HG03558 (cell line): Measurements from ENCODE around the gene WNT6.
"Not testable (repeated sequence)": the region's sequence is repeated elsewhere in the genome, so short reads cannot be mapped to it uniquely, and the experiment has no call there.

ENCODE experiments used
- ATAC-seq: cut with Tn5 transposase; IDR thresholded peaks from one replicate; pipeline ENCODE4 v1.9.1; 2021; ENCODE audit warnings: moderate number of reproducible peaks; ENCODE audit not compliant: unreplicated experiment; ENCODE audit errors: extremely low read depth

The WNT6 gene

DNA sequence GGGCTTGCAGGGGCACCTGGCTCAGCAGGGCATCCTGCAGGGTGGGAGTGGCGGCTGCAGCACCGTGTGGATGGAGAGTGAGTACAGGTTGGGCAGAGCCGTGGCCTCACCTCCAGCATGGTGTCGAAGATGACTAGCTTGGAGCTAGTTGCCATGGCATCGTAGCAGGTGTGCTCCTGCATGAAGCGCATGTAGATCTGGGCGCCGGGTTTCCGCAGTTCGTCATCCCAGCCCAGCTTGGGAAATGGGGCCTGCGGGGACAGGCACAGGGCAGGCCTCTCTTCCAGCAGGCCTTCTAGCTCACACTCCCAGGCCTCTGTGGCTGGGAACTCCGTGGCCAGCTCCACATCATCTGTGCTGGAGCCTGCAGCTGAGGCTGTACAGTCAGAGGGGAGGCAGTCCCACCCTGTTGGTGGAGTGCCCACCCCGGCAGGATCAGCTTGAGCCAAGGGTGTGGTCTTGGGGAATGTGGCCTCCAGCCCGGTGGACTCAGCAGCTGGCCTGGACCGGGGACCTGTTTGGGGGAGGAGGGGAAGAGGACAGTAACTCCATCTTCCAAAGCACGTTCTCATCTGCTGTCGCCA lies 29.6 kb upstream of the WNT6 start:
- no peak for ATAC-seq

- no peak for ATAC-seq
These were observed 28.9 kb upstream of the WNT6 start for GRCh38 chr2:218830526-218831306.

DNA sequence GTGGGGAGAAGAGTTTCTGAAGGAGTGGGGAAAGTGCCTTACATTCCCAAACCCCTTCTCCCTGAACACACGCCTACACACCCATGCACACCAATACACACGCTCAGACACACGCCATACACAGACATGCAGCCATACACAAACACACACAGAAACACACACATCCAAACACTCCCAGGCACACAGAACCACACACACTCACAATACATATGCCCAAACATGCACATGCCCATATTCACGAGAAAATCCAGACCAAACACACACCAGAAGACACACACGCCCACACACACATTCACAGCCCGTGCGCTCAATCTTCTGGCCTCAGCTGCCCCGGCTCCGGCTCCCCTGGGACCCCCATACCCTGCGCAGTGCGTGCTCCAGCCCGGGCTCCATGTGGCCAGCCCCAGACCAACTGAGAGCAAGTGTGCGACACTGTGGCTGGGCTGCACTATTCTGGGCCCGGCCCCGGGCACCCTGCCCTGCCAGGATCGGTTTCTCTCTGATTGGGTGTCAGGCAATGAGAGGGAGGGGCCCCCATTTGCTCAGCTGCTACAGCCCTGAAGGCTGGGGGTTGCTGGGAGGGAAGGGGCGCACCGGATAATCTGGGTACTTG lies 28.1 kb upstream of the WNT6 start, which contains the start of gene PRKAG3:
Gene PRKAG3 (minus strand): TSS at position 426 of the 613 bp plus-strand sequence.
- no peak for ATAC-seq

GRCh38 chr2:218832081-218832480 lies 27.5 kb upstream of the WNT6 start:
- no peak for ATAC-seq

DNA sequence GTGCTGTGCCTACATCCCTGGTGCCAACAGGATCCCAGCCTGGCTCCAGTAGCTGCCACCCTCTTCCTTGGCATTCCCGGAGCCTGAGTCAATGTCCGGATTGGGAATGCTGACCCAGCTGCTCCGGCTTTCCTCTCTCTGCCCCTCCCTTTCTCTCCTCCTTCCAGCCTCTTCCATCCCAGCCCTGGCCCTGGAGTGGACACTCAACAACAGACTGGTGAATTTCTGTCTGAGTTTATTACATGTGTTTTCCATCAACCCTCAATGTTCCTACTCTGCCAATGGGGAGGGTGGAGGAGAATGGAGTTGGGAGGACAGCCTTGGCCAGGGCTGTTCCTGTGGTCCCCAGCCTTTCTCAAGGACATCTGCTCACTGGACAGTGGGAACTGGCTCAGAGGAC lies 27.1 kb upstream of the WNT6 start:
- no peak for ATAC-seq

- no peak for ATAC-seq
These were observed 26.5 kb upstream of the WNT6 start for GRCh38 chr2:218833023-218833609.

DNA sequence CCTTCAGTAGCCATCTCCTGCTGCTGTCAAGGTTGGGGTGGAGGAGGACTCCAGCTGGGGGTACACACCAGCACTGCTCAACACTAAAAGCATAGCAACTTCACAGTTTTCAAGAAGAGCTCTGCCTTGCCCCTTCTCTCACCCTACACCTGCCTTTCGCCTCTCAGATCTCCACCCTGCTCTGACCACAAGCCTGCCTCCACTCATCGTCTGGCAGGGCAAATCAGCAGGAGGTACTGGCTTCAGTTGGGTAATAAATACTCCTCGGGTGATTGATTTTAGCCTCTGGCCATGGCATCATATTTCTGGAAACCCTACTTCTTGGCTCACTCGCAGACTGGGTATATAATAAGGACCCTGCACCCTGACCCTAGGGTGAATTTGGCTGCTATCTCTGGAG lies 24.9 kb upstream of the WNT6 start:
- ATAC-seq: no peak

DNA sequence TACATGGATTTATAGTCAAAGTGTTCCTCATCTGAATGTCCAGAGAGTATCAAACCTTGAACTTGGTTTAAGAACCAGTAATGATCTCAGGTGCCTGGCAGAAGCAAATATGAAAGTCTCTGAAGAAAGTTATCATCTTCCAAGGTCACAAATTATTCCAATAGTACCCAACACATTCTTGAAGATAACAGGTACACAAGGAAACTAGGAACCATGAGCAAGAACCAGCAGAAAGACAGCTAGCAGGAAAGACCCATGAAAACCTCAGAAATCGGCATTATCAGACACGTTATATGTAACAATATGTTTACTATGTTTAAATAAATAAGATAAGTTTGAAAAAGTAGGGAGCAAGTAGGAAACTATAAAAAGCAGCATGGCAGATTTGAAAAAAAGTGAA lies 22.1 kb upstream of the WNT6 start:
- ATAC-seq: no peak

GRCh38 chr2:218839430-218839829 lies 20.2 kb upstream of the WNT6 start:
- no peak for ATAC-seq

GRCh38 chr2:218839888-218840287 lies 19.7 kb upstream of the WNT6 start:
- no peak for ATAC-seq

- ATAC-seq: not testable (repeated sequence)
These were observed 15.3 kb upstream of the WNT6 start for GRCh38 chr2:218844334-218844733.

DNA sequence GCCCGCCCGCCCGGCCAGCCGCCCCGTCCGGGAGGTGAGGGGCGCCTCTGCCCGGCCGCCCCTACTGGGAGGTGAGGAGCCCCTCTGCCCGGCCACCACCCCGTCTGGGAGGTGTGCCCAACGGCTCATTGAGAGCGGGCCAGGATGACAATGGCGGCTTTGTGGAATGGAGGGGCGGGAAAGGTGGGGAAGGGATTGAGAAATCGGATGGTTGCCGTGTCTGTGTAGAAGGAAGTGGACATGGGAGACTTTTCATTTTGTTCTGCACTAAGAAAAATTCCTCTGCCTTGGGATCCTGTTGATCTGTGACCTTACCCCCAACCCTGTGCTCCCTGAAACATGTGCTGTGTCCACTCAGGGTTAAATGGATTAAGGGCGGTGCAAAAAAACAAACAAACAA lies 12.6 kb upstream of the WNT6 start:
- ATAC-seq: not testable (repeated sequence)

DNA sequence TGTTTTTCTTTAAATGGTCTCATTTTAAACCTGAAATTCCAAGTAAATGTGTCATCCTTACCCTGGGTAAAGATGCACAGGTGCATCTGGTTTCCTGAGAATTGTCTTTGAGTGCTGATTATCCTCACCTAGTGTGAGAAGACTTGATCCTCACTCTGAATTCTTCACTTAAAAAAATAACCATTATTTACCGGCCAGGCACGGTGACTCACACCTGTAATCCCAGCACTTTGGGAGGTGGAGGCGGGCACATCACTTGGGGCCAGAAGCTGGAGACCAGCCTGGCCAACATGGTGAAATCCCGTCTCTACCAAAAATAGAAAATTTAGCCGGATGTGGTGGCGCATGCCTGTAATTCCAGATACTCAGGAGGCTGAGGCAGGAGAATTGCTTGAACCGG lies 9.9 kb upstream of the WNT6 start:
- no peak for ATAC-seq

DNA sequence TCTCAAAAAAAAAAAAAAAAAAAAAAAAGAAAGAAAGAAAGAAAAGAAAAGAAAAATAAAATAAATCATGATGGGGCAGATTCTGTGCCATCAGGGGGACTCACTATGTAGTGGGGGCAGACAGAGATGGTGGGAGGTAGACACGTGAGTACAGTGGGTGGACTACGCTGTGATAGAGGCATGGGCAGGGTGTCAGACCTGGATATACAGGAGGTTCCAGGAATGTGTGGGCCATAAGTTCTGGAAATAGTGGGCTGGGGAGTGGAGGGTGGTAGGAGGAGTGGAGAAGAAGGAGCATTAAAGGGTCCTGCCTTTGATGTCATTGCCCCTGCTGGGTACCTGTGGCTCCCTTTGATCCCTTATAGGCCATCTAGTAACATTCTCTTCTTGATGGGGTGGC lies 8.8 kb upstream of the WNT6 start:
- ATAC-seq: no peak

DNA sequence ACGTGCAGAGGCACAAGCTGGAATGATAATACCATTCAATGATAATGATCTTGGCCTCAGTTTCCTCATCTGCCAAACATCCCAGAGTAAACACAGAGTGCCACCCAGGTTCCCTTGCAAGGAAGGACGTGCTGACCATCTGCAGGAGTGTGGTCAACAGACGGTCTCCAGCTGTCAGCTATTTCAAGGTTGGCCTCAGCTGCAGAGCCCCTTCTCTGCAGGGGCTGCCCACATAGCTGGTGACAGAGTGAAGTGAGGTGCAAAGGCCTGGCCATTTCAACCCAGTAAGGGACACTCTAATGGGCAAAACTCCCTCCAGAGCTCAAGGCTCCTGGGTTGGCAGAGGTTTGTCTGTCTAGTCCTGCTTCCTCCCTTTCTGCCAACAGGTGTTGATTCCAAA lies 8.3 kb upstream of the WNT6 start:
- no peak for ATAC-seq

DNA sequence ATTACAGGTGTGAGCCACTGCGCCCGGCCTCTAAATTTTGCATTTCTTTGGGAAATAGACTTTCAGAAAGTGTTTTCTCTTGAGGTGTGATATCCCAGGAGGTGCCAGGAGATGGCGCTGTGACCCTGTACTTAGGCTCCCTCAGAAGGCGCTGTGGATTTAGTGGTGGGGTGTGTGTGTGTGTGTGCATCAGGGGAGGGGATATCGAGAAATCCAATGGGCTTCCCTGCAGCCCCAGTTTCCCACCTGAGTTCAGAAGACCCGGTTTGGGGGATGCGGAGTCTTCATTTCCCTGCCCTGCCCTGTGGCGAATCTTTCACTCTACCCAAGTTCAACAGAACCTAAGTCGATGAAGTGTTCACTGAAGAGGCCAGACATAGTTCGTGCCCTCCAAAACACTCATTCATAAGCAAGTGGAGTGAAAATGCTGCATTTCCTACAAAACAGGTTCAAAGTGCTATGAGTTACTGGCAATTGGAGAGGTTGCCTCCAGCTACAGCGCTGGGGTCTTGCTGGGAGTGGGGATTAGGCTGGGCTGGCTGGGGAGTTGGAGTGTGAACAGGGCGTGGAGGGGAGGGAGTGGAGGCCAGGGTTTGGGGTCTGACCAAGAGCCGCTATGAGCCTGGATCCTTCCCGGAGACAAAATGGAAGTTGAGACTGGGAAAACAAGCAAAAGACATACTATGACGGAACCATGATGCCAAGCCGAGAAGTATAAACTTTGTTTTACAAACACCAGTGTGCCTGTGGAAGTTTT lies 6.5 kb upstream of the WNT6 start:
- no peak for ATAC-seq

DNA sequence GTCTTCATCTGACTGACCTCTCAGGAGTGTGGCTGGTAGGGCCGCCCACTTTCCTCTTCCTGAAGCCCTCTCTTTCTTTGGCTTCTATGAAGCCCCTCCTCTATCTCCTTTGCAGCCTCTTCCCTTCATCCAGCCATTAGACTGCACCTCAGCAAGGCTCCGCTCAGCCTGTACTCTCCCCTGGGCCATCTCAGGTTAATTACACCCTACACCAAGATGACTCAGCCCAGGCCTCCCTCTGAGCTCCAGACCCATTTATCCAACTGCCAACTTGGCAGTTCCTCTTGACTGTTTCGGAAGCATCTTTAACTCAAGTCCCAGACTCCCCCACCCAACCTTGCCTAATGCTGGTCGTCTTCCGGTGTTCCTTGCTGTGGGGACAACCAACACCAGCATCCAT lies 5.8 kb upstream of the WNT6 start:
- ATAC-seq: no peak

GRCh38 chr2:218854860-218855259 lies 4.7 kb upstream of the WNT6 start:
- ATAC-seq: no peak

GRCh38 chr2:218855305-218856166 lies 4.1 kb upstream of the WNT6 start:
- no peak for ATAC-seq
